ENCODE measurements around the gene P3H3.

The P3H3 gene

GRCh38 chr12:6830999-6831398 is 2.8 kb downstream of the P3H3 start:
- Histone ChIP-seq H3K4me3 (no peak overlapping the region), H3K27ac (no peak overlapping the region)
- DNase-seq (ENCODE audit: low spot score), result no peak
- no peak for TF ChIP-seq CTCF (IDR thresholded peaks at IDR 0.05)

GRCh38 chr12:6831450-6831995 is 3.3 kb downstream of the P3H3 start:
- no peak for TF ChIP-seq CTCF (IDR thresholded peaks at IDR 0.05)
- no peak overlapping the region for H3K4me3 ChIP-seq
- no peak for DNase-seq (ENCODE audit: low spot score)
- H3K27ac ChIP-seq, result no peak overlapping the region

GRCh38 chr12:6832125-6832524 is 3.9 kb downstream of the P3H3 start:
- H3K4me3 ChIP-seq, result no peak overlapping the region
- no peak for DNase-seq (ENCODE audit: low spot score)
- TF ChIP-seq CTCF (IDR thresholded peaks at IDR 0.05), result no peak
- H3K27ac ChIP-seq, result no peak overlapping the region

- H3K27ac ChIP-seq, result peak overlapping the region in 1 of 2 donors; percentile 41
- no peak overlapping the region for H3K4me3 ChIP-seq
- no peak for DNase-seq (ENCODE audit: low spot score)
- no peak for TF ChIP-seq CTCF (IDR thresholded peaks at IDR 0.05)
These were observed 5.1 kb downstream of the P3H3 start for GRCh38 chr12:6833189-6833890.

- no peak for TF ChIP-seq CTCF (IDR thresholded peaks at IDR 0.05)
- no peak for DNase-seq (ENCODE audit: low spot score)
- Histone ChIP-seq H3K4me3 (no peak overlapping the region), H3K27ac (no peak overlapping the region)
These were observed 6.0 kb downstream of the P3H3 start for GRCh38 chr12:6834254-6834653.

- DNase-seq (ENCODE audit: low spot score), result no peak
- H3K4me3 ChIP-seq, result no peak overlapping the region
- H3K27ac ChIP-seq, result no peak overlapping the region
- no peak for TF ChIP-seq CTCF (IDR thresholded peaks at IDR 0.05)
These were observed 6.7 kb downstream of the P3H3 start for GRCh38 chr12:6834873-6835272.

GRCh38 chr12:6836851-6837250 is 8.6 kb downstream of the P3H3 start:
- H3K4me3 ChIP-seq, result no peak overlapping the region
- H3K27ac ChIP-seq, result no peak overlapping the region
- TF ChIP-seq CTCF (IDR thresholded peaks at IDR 0.05), result no peak
- DNase-seq (ENCODE audit: low spot score), result no peak

Data from coronary artery (tissue), 2 donors.